ENCODE measurements around the gene CFAP57.
"Not testable (repeated sequence)": the region's sequence is repeated elsewhere in the genome, so short reads cannot be mapped to it uniquely, and the experiment has no call there.

The CFAP57 gene

DNA sequence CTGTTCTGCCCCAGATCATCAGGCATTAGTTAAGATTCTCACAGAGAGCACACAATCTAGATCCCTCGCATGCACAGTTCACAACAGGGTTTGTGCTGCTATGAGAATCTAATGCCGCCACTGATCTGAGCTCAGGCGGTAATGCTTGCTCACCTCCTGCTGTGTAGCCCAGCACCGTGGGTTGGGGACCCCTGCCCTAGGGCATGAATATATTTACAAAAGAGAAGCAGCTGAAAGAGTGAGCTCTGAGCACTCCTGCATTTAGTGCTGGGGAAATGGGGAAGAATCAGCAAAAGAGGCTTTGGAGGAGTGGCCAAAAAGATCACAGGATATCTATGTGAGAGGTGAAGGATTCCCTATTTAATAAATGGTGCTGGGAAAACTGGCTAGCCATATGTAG is 5.6 kb downstream of the CFAP57 start:
- no peak for FAIRE-seq

GRCh38 chr1:43184388-43184787 is 12.3 kb downstream of the CFAP57 start:
- no peak for FAIRE-seq

- FAIRE-seq = no peak
Measured at GRCh38 chr1:43184995-43185394, 12.9 kb downstream of the CFAP57 start.

- no peak for FAIRE-seq
Measured at GRCh38 chr1:43188106-43188505, 16.0 kb downstream of the CFAP57 start.

- FAIRE-seq = no peak
Measured at GRCh38 chr1:43194509-43194908, 22.4 kb downstream of the CFAP57 start.

DNA sequence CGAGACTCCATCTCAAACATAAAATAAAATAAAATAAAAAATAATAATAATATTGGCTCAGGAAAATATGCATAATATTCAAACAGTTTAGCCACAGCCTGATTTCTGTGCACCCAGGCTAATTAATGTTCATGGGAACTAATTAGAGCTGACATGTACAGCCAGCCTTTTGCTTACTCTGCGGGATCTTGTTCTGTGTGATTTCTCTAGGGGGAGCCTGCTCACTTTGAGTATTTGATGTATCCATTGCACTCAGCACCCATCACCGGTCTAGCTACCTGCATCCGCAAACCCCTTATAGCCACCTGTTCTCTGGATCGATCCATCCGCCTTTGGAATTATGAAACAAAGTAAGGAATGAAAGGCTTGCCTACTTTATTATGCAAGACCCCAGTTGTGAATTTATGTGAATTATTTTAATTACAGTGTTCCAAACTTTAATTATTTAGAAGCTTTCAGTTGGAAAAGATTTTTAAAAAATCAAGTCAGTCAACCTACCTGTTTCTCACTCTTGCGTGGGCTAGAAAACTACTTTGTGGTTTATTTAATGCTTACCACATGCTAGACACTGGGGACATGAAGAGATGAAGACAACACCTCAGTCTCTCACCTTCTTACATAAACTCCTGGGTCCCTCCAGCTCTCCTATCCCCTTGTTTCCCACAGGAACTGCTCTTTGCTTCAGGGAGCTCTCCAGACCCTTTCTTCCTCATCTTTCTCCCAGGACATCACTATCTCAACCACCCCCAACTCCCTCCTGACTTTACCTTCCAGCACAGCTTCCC is 25.4 kb downstream of the CFAP57 start:
- no peak for FAIRE-seq

DNA sequence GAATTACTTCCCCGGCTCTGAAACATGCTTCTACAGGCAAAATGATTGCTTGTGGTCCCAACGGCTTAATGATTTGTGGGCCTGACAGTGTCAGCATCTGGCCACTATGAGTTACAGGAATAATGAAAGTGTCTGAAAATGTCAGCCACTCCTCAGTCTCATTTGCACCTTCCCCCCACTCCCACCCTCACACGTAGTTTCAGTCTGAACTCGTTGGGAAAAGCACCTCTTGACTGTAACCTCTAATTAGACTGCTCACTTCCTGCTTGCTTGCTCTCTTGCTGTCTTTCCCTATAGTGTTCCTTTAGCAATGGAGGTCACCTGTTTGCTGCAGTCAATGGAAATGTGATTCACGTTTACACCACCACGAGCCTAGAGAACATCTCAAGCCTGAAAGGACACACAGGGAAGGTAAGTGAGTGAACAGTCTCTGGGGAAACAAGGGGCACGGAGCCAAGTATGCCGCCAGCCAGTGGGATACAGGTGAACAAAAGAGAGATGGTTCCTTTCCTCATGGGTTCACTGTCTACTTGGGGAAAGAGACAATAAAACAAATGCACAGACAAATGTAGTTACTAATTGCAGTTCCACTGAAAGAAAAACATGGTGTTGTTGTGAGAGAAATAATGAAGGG is 27.1 kb downstream of the CFAP57 start:
- no peak for FAIRE-seq

GRCh38 chr1:43203859-43204258 is 31.7 kb downstream of the CFAP57 start:
- FAIRE-seq = no peak

- no peak for FAIRE-seq
Measured at GRCh38 chr1:43204394-43204793, 32.3 kb downstream of the CFAP57 start.

DNA sequence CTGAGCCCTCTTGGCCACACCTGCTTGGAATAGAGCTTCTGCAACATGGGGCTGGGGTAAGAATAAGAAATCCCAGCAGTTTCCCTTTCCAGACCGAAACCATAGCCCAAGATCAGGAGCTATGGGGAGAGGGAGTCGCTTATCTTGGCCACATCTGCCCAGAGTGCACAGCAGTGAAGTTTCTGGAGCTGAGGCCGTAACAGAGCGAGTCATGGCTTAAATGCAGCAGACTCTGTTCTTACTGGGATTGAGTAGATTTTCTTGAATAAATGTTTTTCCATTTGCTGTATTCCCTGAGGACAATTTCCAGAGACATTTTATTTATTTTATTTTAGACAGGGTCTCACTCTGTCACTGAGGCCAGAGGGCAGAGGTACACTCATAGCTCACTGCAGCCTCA is 33.5 kb downstream of the CFAP57 start:
- FAIRE-seq = no peak

- FAIRE-seq = peak; percentile 85
Measured at GRCh38 chr1:43206600-43207228, 34.6 kb downstream of the CFAP57 start.

DNA sequence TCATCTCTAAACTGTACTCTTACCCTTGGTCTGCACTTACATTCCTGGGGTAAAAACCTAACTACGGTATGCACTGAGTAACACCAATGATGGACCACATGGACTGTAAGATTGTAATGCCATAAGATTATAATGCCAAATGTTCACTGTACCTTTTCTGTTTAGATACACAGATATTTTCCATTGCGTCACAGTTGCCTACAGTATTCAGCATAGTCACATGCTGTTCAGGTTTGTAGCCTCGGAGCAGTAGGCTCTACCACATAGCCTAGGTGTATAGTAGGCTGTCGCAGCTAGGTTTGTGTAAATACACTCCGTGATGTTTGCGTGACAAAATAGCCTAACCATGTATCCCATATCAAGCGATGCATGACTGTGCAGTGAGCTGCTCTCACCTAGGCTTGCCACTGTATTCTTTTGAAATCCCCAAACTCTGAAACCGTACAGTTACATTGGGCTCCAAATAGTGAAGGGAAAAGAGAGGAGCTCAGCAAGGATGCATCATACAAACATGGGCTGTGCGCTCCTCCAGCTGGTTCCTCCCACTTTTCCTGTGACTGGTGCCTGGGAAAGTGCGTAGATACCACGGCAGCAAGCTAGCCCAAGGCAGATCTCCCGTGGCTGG is 35.2 kb downstream of the CFAP57 start:
- no peak for FAIRE-seq

- not testable (repeated sequence) for FAIRE-seq
Measured at GRCh38 chr1:43208277-43208676, 36.1 kb downstream of the CFAP57 start.

DNA sequence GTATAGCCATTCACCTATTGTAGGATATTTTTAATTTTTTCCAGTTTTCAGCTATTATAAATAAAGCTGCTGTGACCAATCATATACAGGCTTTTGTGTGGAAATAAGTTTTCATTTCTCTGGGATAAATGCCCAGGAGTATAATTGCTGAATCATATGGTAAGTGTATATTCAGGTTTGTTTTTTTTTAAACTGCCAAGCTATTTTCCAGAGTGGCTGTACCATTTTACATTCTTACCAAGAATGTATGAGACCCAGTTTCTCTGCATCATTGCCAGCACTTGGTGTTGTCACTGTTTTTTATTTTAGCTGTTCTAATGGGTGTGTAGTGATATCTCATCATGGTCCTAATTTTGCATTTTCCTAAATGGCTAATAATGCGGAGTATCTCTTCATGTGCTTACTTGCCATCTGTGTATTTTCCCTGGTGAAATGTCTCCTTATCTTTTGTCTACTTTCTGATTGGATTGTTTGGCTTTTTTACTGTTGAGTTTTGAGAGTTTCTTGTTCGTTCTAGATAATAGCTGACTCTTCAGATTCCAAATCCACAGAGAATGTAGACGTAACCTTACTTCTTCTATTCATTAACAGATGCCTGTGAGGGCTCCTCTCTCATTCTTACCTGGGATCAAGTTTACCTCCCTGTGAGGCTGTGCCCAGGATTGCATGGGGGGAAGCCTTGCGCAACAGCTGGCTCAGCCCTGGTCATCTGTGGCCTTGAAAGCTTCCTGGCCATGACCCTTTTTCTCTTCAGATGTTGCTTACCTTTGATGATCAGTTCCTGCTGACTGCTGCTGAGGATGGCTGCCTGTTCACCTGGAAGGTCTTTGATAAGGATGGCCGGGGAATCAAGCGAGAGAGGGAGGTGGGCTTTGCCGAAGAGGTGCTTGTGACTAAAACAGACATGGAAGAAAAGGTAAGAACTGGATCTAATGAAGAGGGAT is 42.6 kb downstream of the CFAP57 start:
- no peak for FAIRE-seq

DNA sequence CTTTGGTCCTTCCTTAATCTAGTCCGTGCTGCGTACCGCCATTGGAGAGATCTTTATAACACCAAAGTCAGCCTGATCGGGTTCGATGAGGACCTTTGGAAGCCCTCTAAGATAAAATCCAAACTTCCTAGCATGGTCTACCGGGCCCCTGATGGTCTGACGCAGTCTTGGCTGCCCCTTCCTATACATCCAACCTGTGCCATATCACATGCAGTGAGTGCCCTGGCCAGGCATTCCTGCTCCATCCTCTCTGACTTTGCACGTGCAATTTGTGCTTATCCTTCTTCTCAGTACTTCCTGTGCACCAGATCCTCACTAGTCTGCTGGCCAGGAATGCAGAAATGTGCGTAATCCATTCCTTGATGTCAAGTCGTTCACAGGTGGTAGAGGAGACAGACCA is 45.6 kb downstream of the CFAP57 start:
- FAIRE-seq = no peak

DNA sequence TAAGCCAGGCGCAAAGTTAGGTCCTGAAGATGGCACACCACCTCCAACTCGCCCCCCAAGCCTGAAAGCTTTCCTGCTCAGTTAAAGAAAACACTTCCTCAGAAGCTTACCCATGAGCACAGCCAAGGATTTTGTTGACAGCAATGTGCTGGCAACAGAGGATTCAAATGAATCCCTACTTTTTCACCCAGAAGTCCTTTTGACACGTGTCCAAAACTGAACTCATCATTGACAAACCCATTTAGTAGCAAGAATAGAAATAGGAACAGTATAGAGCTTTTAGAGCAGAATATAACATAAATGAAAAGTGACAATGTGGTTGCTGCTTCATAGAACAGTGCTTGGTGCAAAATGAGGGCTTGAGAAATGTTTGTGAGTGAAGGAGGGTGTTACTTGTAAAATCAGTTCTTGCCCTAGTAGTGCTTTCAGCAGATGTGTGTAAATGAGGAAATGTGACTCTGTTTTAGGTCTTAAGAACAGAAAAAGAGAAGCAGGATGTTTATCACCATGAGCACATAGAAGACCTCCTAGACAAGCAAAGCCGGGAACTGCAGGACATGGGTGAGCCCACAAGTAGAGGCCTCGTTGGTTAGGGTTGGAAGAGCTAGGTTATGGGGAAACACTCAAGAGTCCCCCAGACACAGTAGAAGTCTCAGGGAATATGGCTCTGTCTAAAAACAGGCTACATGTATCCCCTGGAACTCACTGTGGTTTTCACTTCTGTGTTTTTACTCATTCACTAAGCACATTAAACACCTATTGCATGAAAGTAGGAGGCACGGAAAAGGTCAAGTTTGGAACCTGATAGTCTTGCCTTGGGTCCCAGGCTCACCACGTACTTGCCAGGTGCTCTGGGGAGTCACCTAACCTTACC is 49.0 kb downstream of the CFAP57 start:
- FAIRE-seq = no peak

DNA sequence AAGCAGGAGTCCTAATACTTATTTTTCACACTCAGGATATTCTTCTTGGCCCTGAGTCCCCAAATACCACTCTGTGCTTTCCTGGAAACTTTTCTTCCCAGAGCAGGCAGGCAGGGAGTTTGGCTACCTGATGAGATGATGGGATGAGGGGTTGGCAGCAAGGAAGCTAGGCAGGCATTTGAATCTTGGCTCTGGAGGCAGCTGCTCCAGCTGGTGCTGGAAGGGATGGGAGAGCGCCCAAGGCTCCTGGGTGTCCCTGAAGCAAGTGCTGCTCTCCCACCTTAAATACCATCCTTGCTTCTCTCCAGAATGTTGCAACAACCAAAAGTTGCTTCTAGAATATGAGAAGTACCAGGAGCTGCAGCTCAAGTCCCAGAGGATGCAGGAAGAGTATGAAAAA is 49.7 kb downstream of the CFAP57 start:
- FAIRE-seq = no peak

DNA sequence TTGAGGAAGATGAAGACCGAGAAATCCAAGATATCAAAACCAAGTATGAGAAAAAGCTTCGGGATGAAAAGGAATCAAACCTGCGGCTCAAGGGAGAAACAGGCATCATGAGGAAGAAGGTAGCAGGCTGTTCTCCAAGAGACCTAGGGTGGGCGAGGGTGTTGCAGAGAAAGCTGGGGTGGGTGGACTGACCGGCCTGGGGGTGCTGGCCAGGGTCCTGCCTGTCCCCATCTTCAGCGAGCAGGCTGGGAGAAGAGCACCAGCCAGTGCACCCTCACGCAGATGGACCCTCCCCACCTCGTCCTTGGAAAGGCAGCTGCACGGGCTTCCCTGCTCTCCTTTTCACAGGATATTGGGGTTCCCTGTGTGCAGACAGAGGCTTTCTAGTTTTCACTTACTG is 50.7 kb downstream of the CFAP57 start:
- FAIRE-seq = no peak

- no peak for FAIRE-seq
Measured at GRCh38 chr1:43225168-43225567, 53.0 kb downstream of the CFAP57 start.

- peak; percentile 34 for FAIRE-seq
Measured at GRCh38 chr1:43227143-43227764, 55.1 kb downstream of the CFAP57 start.

All from TTC549 (cell line).